Pancreas (tissue), 10 donors: ENCODE measurements around the gene HS2ST1. TPM values are rescaled to one million over a fixed set of nuclear protein-coding genes. Genes with fewer than 3 reads are reported as not detected.

ENCODE experiments used
- ATAC-seq, 4 donors: fragments of 200-7000 bp; cut with Tn5 transposase; one replicate each; pipeline versions ENCODE4 v1.8.0 to v1.9.1; 2020; ENCODE audit warnings: mild to moderate bottlenecking in 4 of 4, moderate library complexity in 4 of 4
- DNase-seq, 6 donors: peaks; one replicate each; pipeline ENCODE4 v3.0.0-alpha.2; 2020
- FAIRE-seq: peaks from 2 replicates; lab custom pipeline; 2012; peaks lifted over from hg19 to GRCh38; lab: Jason Lieb, UNC
- H3K27ac ChIP-seq, 4 donors: fragments of 200-600 bp; sonication (generic); 1 replicate in 3 of 4; 2 replicates in 1 of 4; pipeline versions ENCODE4 v1.5.0 to v1.8.0; 2020
- H3K27me3 ChIP-seq, 4 donors: fragments of 200-600 bp; one replicate each; pipeline ENCODE4 v1.8.0; 2021
- H3K36me3 ChIP-seq, 3 donors: fragments of 200-600 bp; sonication (generic) in 1 of 3; one replicate each; pipeline versions ENCODE4 v1.5.0 to v1.8.0; 2020 to 2021
- H3K4me1 ChIP-seq, 3 donors: fragments of 200-600 bp; one replicate each; pipeline ENCODE4 v1.8.0; 2021
- H3K4me3 ChIP-seq, 4 donors: fragments of 200-600 bp; sonication (generic) in 2 of 4; one replicate each; pipeline versions ENCODE4 v1.5.0 to v1.8.0; 2020 to 2021
- H3K9me3 ChIP-seq, 4 donors: fragments of 200-600 bp; one replicate each; pipeline ENCODE4 v1.8.0; 2021
- WGBS, 2 donors: extraction: QIAGEN DNeasy Blood & Tissue Kit; methylation state at CpG; one replicate each; pipeline ENCODE4 v1.1.7; 2013; 5-methylcytosine and 5-hydroxymethylcytosine counted together
- intact Hi-C, 3 donors: fragments of 100-400 bp; cut with DNase I; formaldehyde crosslinking; loops; one replicate each; pipeline versions ENCODE4 v1.11.1 to v1.14.2; 2022
- polyA plus RNA-seq, 2 donors: library from polyadenylated mRNA; stranded (reverse); fragments of 200-250 nt; gene quantifications; one replicate each; pipeline ENCODE4 v1.2.3, GENCODE V29; 2013
- total RNA-seq, 6 donors: library from RNA; stranded (reverse); fragmentation: NEBNext Ultra II Directional in 4 of 6; extraction: Animal tissue kit (Norgen Biotek cat#: 25700) in 4 of 6; gene quantifications; one replicate each; pipeline versions ENCODE4 v1.2.1 to v1.2.4, GENCODE V29; 2021 to 2023
- TF ChIP-seq, protein P1 (sequence below), 4 donors: fragments of 200-600 bp; sonication (generic) in 3 of 4; IDR thresholded peaks; one replicate each; pipeline versions ENCODE4 v1.5.0 to v1.8.0; 2021; ENCODE audit warnings: antibody characterized with exemption in 4 of 4
- donor health status: healthy with polysubstance abuse.
- donor health status: DM: no; HTN: no; CAD: no; lungs with moderate emphysema.
- donor health status: DM: no; HTN: no; CAD: no.
- donor health status: control.
- donor health status: control.
- donor health status: Bipolar disorder and iron deficiency.
- donor health status: DM: yes; HTN: yes; CAD: no.
- donor health status: DM: no; HTN: no; CAD: no.
- donor health status: DM: no; HTN: no; CAD: no.
- donor health status: DM: yes; HTN: yes; CAD: no.

HS2ST1 gene
- total and polyA plus RNA-seq, 8 donors: 2.8 to 16.1 (median 10.9) TPM

- intact Hi-C loops: no loop called here
- ATAC-seq: no peak
- TF ChIP-seq, protein P1, sequence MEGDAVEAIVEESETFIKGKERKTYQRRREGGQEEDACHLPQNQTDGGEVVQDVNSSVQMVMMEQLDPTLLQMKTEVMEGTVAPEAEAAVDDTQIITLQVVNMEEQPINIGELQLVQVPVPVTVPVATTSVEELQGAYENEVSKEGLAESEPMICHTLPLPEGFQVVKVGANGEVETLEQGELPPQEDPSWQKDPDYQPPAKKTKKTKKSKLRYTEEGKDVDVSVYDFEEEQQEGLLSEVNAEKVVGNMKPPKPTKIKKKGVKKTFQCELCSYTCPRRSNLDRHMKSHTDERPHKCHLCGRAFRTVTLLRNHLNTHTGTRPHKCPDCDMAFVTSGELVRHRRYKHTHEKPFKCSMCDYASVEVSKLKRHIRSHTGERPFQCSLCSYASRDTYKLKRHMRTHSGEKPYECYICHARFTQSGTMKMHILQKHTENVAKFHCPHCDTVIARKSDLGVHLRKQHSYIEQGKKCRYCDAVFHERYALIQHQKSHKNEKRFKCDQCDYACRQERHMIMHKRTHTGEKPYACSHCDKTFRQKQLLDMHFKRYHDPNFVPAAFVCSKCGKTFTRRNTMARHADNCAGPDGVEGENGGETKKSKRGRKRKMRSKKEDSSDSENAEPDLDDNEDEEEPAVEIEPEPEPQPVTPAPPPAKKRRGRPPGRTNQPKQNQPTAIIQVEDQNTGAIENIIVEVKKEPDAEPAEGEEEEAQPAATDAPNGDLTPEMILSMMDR (IDR thresholded peaks at IDR 0.05): no peak
- no peaks in the 10 kb centered on the region for H3K4me1 ChIP-seq
- H3K27me3 ChIP-seq: no peaks in the 10 kb centered on the region
- H3K9me3 ChIP-seq: no peaks in the 10 kb centered on the region
- H3K36me3 ChIP-seq: no peaks in the 10 kb centered on the region
- DNase-seq: no peak
- H3K4me3 ChIP-seq: no peak overlapping the region
- H3K27ac ChIP-seq: no peak overlapping the region
- no peak for FAIRE-seq
Observed at GRCh38 chr1:87103074-87103473, 188.6 kb downstream of the HS2ST1 start.

- Histone ChIP-seq H3K9me3 (no peaks in the 10 kb centered on the region), H3K27me3 (no peaks in the 10 kb centered on the region), H3K36me3 (no peaks in the 10 kb centered on the region), H3K4me1 (no peaks in the 10 kb centered on the region), H3K4me3 (no peak overlapping the region), H3K27ac (no peak overlapping the region)
- ATAC-seq (no peak), DNase-seq (no peak), FAIRE-seq (no peak)
- intact Hi-C loops: no loop called here
- WGBS, 2 donors: 55 to 57% methylated on average over 1 of the region's 1 CpG
- TF ChIP-seq, protein P1 (IDR thresholded peaks at IDR 0.05): no peak
Observed at GRCh38 chr1:87104140-87104539, 189.7 kb downstream of the HS2ST1 start.

DNA sequence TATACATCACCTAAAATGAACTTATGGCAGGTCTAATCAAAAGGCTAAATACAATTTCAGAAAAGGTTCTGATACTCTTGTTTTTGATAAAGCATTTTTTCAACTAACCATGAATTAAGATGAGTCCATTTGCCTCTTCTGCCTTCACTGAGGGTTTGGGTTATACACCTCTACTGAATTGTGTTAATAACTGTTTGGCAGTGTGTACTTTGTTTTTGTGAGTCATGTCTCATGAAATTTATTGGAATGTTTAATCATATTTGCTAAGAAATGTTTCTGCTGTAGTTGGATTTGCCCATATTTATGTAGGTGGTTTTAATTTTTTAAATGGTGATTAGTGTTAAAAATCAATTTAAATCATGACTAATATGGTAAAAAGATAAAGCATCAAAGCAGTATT, 190.5 kb downstream of the HS2ST1 start:
- no peak overlapping the region for H3K27ac ChIP-seq
- H3K4me3 ChIP-seq: no peak overlapping the region
- no peak for DNase-seq
- no peaks in the 10 kb centered on the region for H3K9me3 ChIP-seq
- intact Hi-C loops: no loop called here
- TF ChIP-seq, protein P1 (IDR thresholded peaks at IDR 0.05): no peak
- H3K27me3 ChIP-seq: no peaks in the 10 kb centered on the region
- H3K36me3 ChIP-seq: no peaks in the 10 kb centered on the region
- ATAC-seq: no peak
- H3K4me1 ChIP-seq: no peaks in the 10 kb centered on the region
- no peak for FAIRE-seq

GRCh38 chr1:87106144-87106543, 191.7 kb downstream of the HS2ST1 start:
- no peak overlapping the region for H3K27ac ChIP-seq
- DNase-seq: no peak
- intact Hi-C loops: no loop called here
- FAIRE-seq: no peak
- ATAC-seq: no peak
- H3K27me3 ChIP-seq: no peaks in the 10 kb centered on the region
- no peaks in the 10 kb centered on the region for H3K4me1 ChIP-seq
- TF ChIP-seq, protein P1 (IDR thresholded peaks at IDR 0.05): no peak
- H3K9me3 ChIP-seq: no peaks in the 10 kb centered on the region
- no peaks in the 10 kb centered on the region for H3K36me3 ChIP-seq
- H3K4me3 ChIP-seq: no peak overlapping the region

DNA sequence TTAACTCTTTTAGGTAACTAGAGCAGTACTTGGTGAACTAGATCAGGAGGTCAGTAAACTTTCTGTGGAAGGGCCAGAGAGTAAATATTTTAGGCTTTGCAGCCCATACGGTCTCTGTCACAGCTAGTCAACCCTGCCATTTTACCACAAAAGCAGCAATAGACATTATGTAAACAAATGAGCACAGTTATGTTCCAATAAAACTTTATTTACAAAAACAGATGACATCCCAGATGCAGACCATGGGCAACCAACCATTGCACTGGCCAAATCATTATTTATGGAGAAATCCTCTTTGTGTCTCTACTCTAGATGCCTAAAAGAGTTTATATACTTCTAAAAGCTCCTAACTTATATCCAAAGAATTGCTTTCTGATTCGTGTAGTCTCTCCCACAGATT, 192.4 kb downstream of the HS2ST1 start:
- 90% methylated on average over 2 of the region's 2 CpGs for WGBS, 2 donors
- H3K27ac ChIP-seq: no peak overlapping the region

More for the DNA sequence above, 192.4 kb downstream of the HS2ST1 start:
- FAIRE-seq (no peak), DNase-seq (no peak), ATAC-seq (no peak)
- no peaks in the 10 kb centered on the region for H3K4me1 ChIP-seq
- H3K4me3 ChIP-seq: no peak overlapping the region
- intact Hi-C loops: no loop called here
- no peaks in the 10 kb centered on the region for H3K27me3 ChIP-seq
- no peaks in the 10 kb centered on the region for H3K9me3 ChIP-seq
- H3K36me3 ChIP-seq: no peaks in the 10 kb centered on the region
- TF ChIP-seq, protein P1 (IDR thresholded peaks at IDR 0.05): no peak
